T-helper 1 cell treated with Interleukin-12 subunit alpha and Interleukin-12 subunit beta and Interleukin-4 antibody, amounts not matched to agents 30 μg/mL and 1 μg/mL, for 36 hours (primary cell): ENCODE results near the gene DBNDD1.
A peak's percentile ranks its signal among the peaks of the same experiment; 100 is the strongest.
"Not testable (repeated sequence)": the region's sequence is repeated elsewhere in the genome, so short reads cannot be mapped to it uniquely, and the experiment has no call there.

Experiments
- H3K27ac Mint-ChIP-seq: one replicate; pipeline ENCODE4 v1.8.0; 2021; ENCODE audit warnings: mild to moderate bottlenecking, mixed read lengths
- H3K27me3 Mint-ChIP-seq: one replicate; pipeline ENCODE4 v1.8.0; 2021; ENCODE audit warnings: low read depth, mixed read lengths
- H3K36me3 Mint-ChIP-seq: one replicate; pipeline ENCODE4 v1.8.0; 2021; ENCODE audit warnings: low read depth, mixed read lengths
- H3K4me1 Mint-ChIP-seq: one replicate; pipeline ENCODE4 v1.8.0; 2021; ENCODE audit warnings: low read depth, mixed read lengths
- H3K4me3 Mint-ChIP-seq: one replicate; pipeline ENCODE4 v1.8.0; 2021; ENCODE audit warnings: mild to moderate bottlenecking, moderate library complexity, mixed read lengths
- H3K9me3 Mint-ChIP-seq: one replicate; pipeline ENCODE4 v1.8.0; 2021; ENCODE audit warnings: mixed read lengths

DBNDD1 gene

GRCh38 chr16:89973654-89974335 is 45.5 kb downstream of the DBNDD1 start:
- Mint-ChIP-seq H3K4me1 (peaks cover 22% of the 10 kb centered on the region), H3K36me3 (peaks cover 22% of the 10 kb centered on the region), H3K27me3 (no peaks in the 10 kb centered on the region), H3K4me3 (peak overlapping the region; percentile 74), H3K9me3 (peaks cover 3% of the 10 kb centered on the region), H3K27ac (peak overlapping the region; percentile 36)

- Mint-ChIP-seq H3K4me3 (peak overlapping the region; percentile 99), H3K4me1 (peaks cover 22% of the 10 kb centered on the region), H3K9me3 (peaks cover 3% of the 10 kb centered on the region), H3K27ac (peak overlapping the region; percentile 99), H3K27me3 (no peaks in the 10 kb centered on the region), H3K36me3 (peaks cover 27% of the 10 kb centered on the region)
Measured at GRCh38 chr16:89973235-89973634, 46.0 kb downstream of the DBNDD1 start.

- Mint-ChIP-seq H3K9me3 (peaks cover 3% of the 10 kb centered on the region), H3K36me3 (peaks cover 27% of the 10 kb centered on the region), H3K4me1 (peaks cover 22% of the 10 kb centered on the region), H3K27ac (peak overlapping the region; percentile 99), H3K27me3 (no peaks in the 10 kb centered on the region), H3K4me3 (peak overlapping the region; percentile 99)
Measured at GRCh38 chr16:89972244-89973234, 46.7 kb downstream of the DBNDD1 start.

- H3K4me1 Mint-ChIP-seq: peaks cover 22% of the 10 kb centered on the region
- H3K27ac Mint-ChIP-seq: peak overlapping the region; percentile 81
- peak overlapping the region; percentile 99 for H3K4me3 Mint-ChIP-seq
- H3K9me3 Mint-ChIP-seq: peaks cover 3% of the 10 kb centered on the region
- no peaks in the 10 kb centered on the region for H3K27me3 Mint-ChIP-seq
- peaks cover 25% of the 10 kb centered on the region for H3K36me3 Mint-ChIP-seq
Measured at GRCh38 chr16:89971495-89972243, 47.6 kb downstream of the DBNDD1 start.

GRCh38 chr16:89969741-89970410 is 49.4 kb downstream of the DBNDD1 start:
- no peak overlapping the region for H3K27ac Mint-ChIP-seq
- peaks cover 21% of the 10 kb centered on the region for H3K4me1 Mint-ChIP-seq
- no peaks in the 10 kb centered on the region for H3K27me3 Mint-ChIP-seq
- no peak overlapping the region for H3K4me3 Mint-ChIP-seq
- peaks cover 3% of the 10 kb centered on the region for H3K9me3 Mint-ChIP-seq
- H3K36me3 Mint-ChIP-seq: peaks cover 25% of the 10 kb centered on the region

- H3K27ac Mint-ChIP-seq, H3K4me3 Mint-ChIP-seq, H3K27me3 Mint-ChIP-seq, H3K9me3 Mint-ChIP-seq: not testable (repeated sequence)
- H3K4me1 Mint-ChIP-seq: peaks cover 11% of the 10 kb centered on the region
- H3K36me3 Mint-ChIP-seq: peaks cover 21% of the 10 kb centered on the region
Measured at GRCh38 chr16:89968074-89968473, 51.2 kb downstream of the DBNDD1 start.

GRCh38 chr16:89967436-89967835 is 51.8 kb downstream of the DBNDD1 start:
- peaks cover 18% of the 10 kb centered on the region for H3K36me3 Mint-ChIP-seq
- not testable (repeated sequence) for H3K4me1 Mint-ChIP-seq, H3K4me3 Mint-ChIP-seq, H3K27ac Mint-ChIP-seq, H3K9me3 Mint-ChIP-seq, H3K27me3 Mint-ChIP-seq

- Mint-ChIP-seq H3K4me3 (no peak overlapping the region), H3K4me1 (peaks cover 8% of the 10 kb centered on the region), H3K9me3 (peaks cover 3% of the 10 kb centered on the region), H3K27me3 (no peaks in the 10 kb centered on the region), H3K36me3 (peaks cover 18% of the 10 kb centered on the region), H3K27ac (no peak overlapping the region)
Measured at GRCh38 chr16:89966756-89967155, 52.5 kb downstream of the DBNDD1 start.

- peaks cover 1% of the 10 kb centered on the region for H3K4me1 Mint-ChIP-seq
- H3K27me3 Mint-ChIP-seq: no peaks in the 10 kb centered on the region
- no peaks in the 10 kb centered on the region for H3K9me3 Mint-ChIP-seq
- no peak overlapping the region for H3K4me3 Mint-ChIP-seq
- H3K36me3 Mint-ChIP-seq: peaks cover 15% of the 10 kb centered on the region
- no peak overlapping the region for H3K27ac Mint-ChIP-seq
Measured at GRCh38 chr16:89965447-89966225, 53.6 kb downstream of the DBNDD1 start.

- no peak overlapping the region for H3K27ac Mint-ChIP-seq
- no peaks in the 10 kb centered on the region for H3K27me3 Mint-ChIP-seq
- H3K4me1 Mint-ChIP-seq: peaks cover 2% of the 10 kb centered on the region
- no peak overlapping the region for H3K4me3 Mint-ChIP-seq
- peaks cover 6% of the 10 kb centered on the region for H3K36me3 Mint-ChIP-seq
- H3K9me3 Mint-ChIP-seq: no peaks in the 10 kb centered on the region
Measured at GRCh38 chr16:89964201-89964600, 55.1 kb downstream of the DBNDD1 start.

GRCh38 chr16:89962754-89963498 is 56.3 kb downstream of the DBNDD1 start:
- peaks cover 8% of the 10 kb centered on the region for H3K36me3 Mint-ChIP-seq
- no peaks in the 10 kb centered on the region for H3K9me3 Mint-ChIP-seq
- no peak overlapping the region for H3K27ac Mint-ChIP-seq
- H3K27me3 Mint-ChIP-seq: no peaks in the 10 kb centered on the region
- H3K4me1 Mint-ChIP-seq: peaks cover 2% of the 10 kb centered on the region
- no peak overlapping the region for H3K4me3 Mint-ChIP-seq

GRCh38 chr16:89961920-89962319 is 57.3 kb downstream of the DBNDD1 start:
- H3K36me3 Mint-ChIP-seq: peaks cover 8% of the 10 kb centered on the region
- H3K9me3 Mint-ChIP-seq: no peaks in the 10 kb centered on the region
- H3K4me1 Mint-ChIP-seq: peaks cover 2% of the 10 kb centered on the region
- H3K27me3 Mint-ChIP-seq: no peaks in the 10 kb centered on the region
- no peak overlapping the region for H3K4me3 Mint-ChIP-seq
- no peak overlapping the region for H3K27ac Mint-ChIP-seq

GRCh38 chr16:89960966-89961365 is 58.3 kb downstream of the DBNDD1 start:
- no peak overlapping the region for H3K27ac Mint-ChIP-seq
- no peaks in the 10 kb centered on the region for H3K27me3 Mint-ChIP-seq
- H3K9me3 Mint-ChIP-seq: no peaks in the 10 kb centered on the region
- H3K4me1 Mint-ChIP-seq: peaks cover 2% of the 10 kb centered on the region
- peaks cover 8% of the 10 kb centered on the region for H3K36me3 Mint-ChIP-seq
- no peak overlapping the region for H3K4me3 Mint-ChIP-seq
